H1 (cell line): Measurements from ENCODE around the gene AXIN2.

Source experiments
- BCL11A ChIP-seq, 2 experiments: IDR thresholded peaks; one replicate each; pipeline ENCODE4 v1.6.1; 2011; ENCODE audit warnings: low read depth in 2 of 2, low read length in 2 of 2, mild to moderate bottlenecking in 2 of 2
- CEBPB ChIP-seq: IDR thresholded peaks from 2 replicates; pipeline ENCODE4 v1.6.1; 2012; ENCODE audit warnings: low read depth, low read length
- CREB1 ChIP-seq: IDR thresholded peaks from 2 replicates; pipeline ENCODE4 v1.6.1; 2012; ENCODE audit warnings: inconsistent platforms
- EP300 ChIP-seq, 2 experiments: IDR thresholded peaks; 1 replicate in 1 of 2; 2 replicates in 1 of 2; pipeline ENCODE4 v1.6.1; 2011 to 2012; ENCODE audit warnings: low read depth in 2 of 2, low read length in 2 of 2, mild to moderate bottlenecking in 2 of 2, borderline replicate concordance in 1 of 2, inconsistent platforms in 1 of 2, moderate library complexity in 1 of 2
- EZH2 ChIP-seq: fragments of 200-600 bp; sonication (generic); IDR thresholded peaks from 2 replicates; pipeline ENCODE4 v1.7.1; 2012; ENCODE audit warnings: low read depth, mild to moderate bottlenecking, moderate library complexity, low read length, inconsistent platforms; ENCODE audit not compliant: severe bottlenecking
- GABPA ChIP-seq: IDR thresholded peaks from 2 replicates; pipeline ENCODE4 v1.6.1; 2011; ENCODE audit warnings: mild to moderate bottlenecking, low read length, moderate library complexity, borderline replicate concordance; ENCODE audit not compliant: insufficient read depth
- SIX5 ChIP-seq: IDR thresholded peaks from 2 replicates; pipeline ENCODE4 v1.6.1; 2011; ENCODE audit warnings: mild to moderate bottlenecking, low read depth, low read length
- SP1 ChIP-seq: IDR thresholded peaks from 2 replicates; pipeline ENCODE4 v1.6.1; 2011; ENCODE audit warnings: low read depth, low read length
- TBP ChIP-seq: IDR thresholded peaks from 2 replicates; pipeline ENCODE4 v1.6.1; 2011; ENCODE audit warnings: low read depth, low read length, improper control_type of control experiment
- TF ChIP-seq, protein P1 (sequence below), 3 experiments: IDR thresholded peaks; 1 replicate in 2 of 3; 2 replicates in 1 of 3; pipeline versions ENCODE4 v1.5.1 to v1.6.1; 2011; ENCODE audit warnings: low read length in 3 of 3, mild to moderate bottlenecking in 3 of 3, inconsistent platforms in 2 of 3, low read depth in 1 of 3, moderate library complexity in 1 of 3; ENCODE audit not compliant: insufficient read depth in 1 of 3; ENCODE audit errors: control extremely low read depth in 1 of 3

DNA sequence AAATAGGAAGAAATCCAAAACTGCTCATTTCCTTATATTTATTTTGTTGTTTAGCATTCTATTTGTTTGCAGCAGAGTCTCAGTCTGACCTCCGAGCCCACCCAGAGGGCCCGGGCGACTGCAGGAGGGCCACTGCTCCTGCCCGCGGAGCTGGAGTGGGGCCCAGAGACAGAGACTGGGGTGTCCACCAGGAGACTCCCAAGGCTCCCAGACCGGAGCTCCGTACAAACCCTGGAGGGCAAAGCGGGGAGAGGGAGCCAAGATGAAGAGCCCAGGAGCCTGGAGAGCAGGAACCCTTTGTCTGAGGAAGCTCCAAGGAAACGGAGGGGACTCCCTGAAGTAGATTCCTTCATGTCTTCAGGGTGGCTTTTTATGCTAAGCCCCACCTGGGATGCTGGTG lies 57.9 kb downstream of the AXIN2 start:
- TF ChIP-seq, protein P1, sequence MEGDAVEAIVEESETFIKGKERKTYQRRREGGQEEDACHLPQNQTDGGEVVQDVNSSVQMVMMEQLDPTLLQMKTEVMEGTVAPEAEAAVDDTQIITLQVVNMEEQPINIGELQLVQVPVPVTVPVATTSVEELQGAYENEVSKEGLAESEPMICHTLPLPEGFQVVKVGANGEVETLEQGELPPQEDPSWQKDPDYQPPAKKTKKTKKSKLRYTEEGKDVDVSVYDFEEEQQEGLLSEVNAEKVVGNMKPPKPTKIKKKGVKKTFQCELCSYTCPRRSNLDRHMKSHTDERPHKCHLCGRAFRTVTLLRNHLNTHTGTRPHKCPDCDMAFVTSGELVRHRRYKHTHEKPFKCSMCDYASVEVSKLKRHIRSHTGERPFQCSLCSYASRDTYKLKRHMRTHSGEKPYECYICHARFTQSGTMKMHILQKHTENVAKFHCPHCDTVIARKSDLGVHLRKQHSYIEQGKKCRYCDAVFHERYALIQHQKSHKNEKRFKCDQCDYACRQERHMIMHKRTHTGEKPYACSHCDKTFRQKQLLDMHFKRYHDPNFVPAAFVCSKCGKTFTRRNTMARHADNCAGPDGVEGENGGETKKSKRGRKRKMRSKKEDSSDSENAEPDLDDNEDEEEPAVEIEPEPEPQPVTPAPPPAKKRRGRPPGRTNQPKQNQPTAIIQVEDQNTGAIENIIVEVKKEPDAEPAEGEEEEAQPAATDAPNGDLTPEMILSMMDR (IDR thresholded peaks at IDR 0.05; ENCODE audit: control extremely low read depth in 1 of 3, insufficient read depth in 1 of 3, low read depth in 1 of 3, low read length in 3 of 3) = no peak
- TF ChIP-seq GABPA (no peak), EP300 (IDR thresholded peaks at IDR 0.05; ENCODE audit: borderline replicate concordance in 1 of 2, low read depth in 2 of 2, low read length in 2 of 2) (no peak), CREB1 (no peak), CEBPB (no peak), SP1 (no peak), BCL11A (IDR thresholded peaks at IDR 0.05; ENCODE audit: low read depth in 2 of 2, low read length in 2 of 2) (no peak), EZH2 (no peak), SIX5 (no peak), TBP (no peak)
